ENCODE data around the gene TRMT11.

The TRMT11 gene

GRCh38 chr6:126086560-126086959 is 100.2 kb downstream of the TRMT11 start:
- no peak for TF ChIP-seq CTCF (IDR thresholded peaks at IDR 0.05; ENCODE audit: insufficient read depth, low read depth, low read length, missing control alignments)
- H3K4me3 ChIP-seq (ENCODE audit: low read depth, low read length) = no peak overlapping the region
- peak; percentile 3 for DNase-seq (ENCODE audit: low read depth)
